GM12892 (cell line): ENCODE results near the gene PIGP.

Experiments
- POLR2A ChIP-seq: IDR thresholded peaks from 2 replicates; pipeline ENCODE4 v1.6.1; 2011; ENCODE audit warnings: low read depth, low read length, control low read depth
- POLR2AphosphoS5 ChIP-seq: IDR thresholded peaks from 2 replicates; pipeline ENCODE4 v1.6.1; 2011; ENCODE audit warnings: low read depth, low read length, control low read depth
- TAF1 ChIP-seq: IDR thresholded peaks from 2 replicates; pipeline ENCODE4 v1.6.1; 2011; ENCODE audit warnings: low read depth, mild to moderate bottlenecking, control low read depth, low read length, borderline replicate concordance

DNA sequence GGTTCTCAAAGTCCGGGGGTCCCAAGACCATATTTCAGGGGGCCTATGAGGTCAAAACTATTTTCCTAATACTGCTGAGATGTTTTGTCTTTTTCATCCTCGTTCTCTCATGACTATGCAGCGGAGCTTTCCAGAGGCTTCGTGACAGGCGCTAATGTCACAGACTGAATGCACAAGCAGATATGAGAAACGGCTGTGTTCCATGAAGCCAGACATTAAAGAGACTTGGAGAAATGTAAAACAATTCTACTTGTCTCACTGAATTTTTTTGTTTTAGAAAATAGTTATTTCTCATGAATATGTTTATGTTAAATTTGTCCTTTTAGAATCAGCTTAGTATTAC is 10.3 kb downstream of the PIGP start:
- no peak for TF ChIP-seq POLR2A
- TF ChIP-seq TAF1: no peak
- TF ChIP-seq POLR2AphosphoS5: no peak
